H1 (cell line): Measurements from ENCODE around the gene NHLH1. TPM values are rescaled to one million over a fixed set of nuclear protein-coding genes. Genes with fewer than 3 reads are reported as not detected.

Experiments
- CTCF ChIA-PET: fragments of 300-600 bp; sonication (Branson Sonifier 250); formaldehyde crosslinking; loops from one replicate; lab custom pipeline; 2021; ENCODE audit not compliant: partially characterized antibody; lab: Charles Lee
- POLR2A ChIA-PET: fragments of 300-600 bp; sonication (Branson Sonifier 250); formaldehyde crosslinking; loops from one replicate; lab custom pipeline; 2021; ENCODE audit warnings: inconsistent platforms; ENCODE audit not compliant: partially characterized antibody; lab: Charles Lee
- DNase-seq, 2 experiments: peaks; one replicate each; pipeline versions ENCODE4 v3.0.0 to v3.0.0-alpha.2; 2010 to 2022; ENCODE audit warnings: low spot score in 2 of 2, low read depth in 1 of 2, mixed read lengths in 1 of 2
- FAIRE-seq: peaks from 2 replicates; lab custom pipeline; 2011; peaks lifted over from hg19 to GRCh38; lab: Jason Lieb, UNC
- H2AFZ ChIP-seq: 2 replicates; pipeline ENCODE4 v1.8.1; 2012; ENCODE audit warnings: low read length, inconsistent platforms
- H2AK5ac ChIP-seq: 2 replicates; pipeline ENCODE4 v1.6.1; 2013; ENCODE audit warnings: low read depth, low read length
- H2BK120ac ChIP-seq: replicated peaks from 2 replicates; pipeline ENCODE3; 2013; ENCODE audit warnings: low read depth, low read length, inconsistent platforms
- H2BK12ac ChIP-seq: 2 replicates; pipeline ENCODE4 v1.6.1; 2013; ENCODE audit warnings: low read depth, low read length
- H2BK15ac ChIP-seq: 2 replicates; pipeline ENCODE4 v1.6.1; 2013; ENCODE audit warnings: low read length
- H2BK20ac ChIP-seq: 2 replicates; pipeline ENCODE4 v1.6.1; 2013; ENCODE audit warnings: low read length
- H2BK5ac ChIP-seq: 2 replicates; pipeline ENCODE4 v1.6.1; 2013; ENCODE audit warnings: low read depth, low read length
- H3K14ac ChIP-seq: 2 replicates; pipeline ENCODE4 v1.6.1; 2013; ENCODE audit warnings: inconsistent platforms; ENCODE audit not compliant: insufficient read length
- H3K18ac ChIP-seq: 2 replicates; pipeline ENCODE4 v1.6.1; 2013; ENCODE audit warnings: low read length; ENCODE audit errors: extremely low read depth
- H3K23ac ChIP-seq: 2 replicates; pipeline ENCODE4 v1.6.1; 2013; ENCODE audit warnings: inconsistent platforms; ENCODE audit not compliant: insufficient read length
- H3K23me2 ChIP-seq: 2 replicates; pipeline ENCODE4 v1.6.1; 2013; ENCODE audit warnings: low read depth, low read length
- H3K27ac ChIP-seq: 2 replicates; pipeline ENCODE4 v1.6.1; 2011; ENCODE audit warnings: low read depth, low read length, inconsistent platforms
- H3K27me3 ChIP-seq, 4 experiments: replicated peaks in 1 of 4; 1 replicate in 1 of 4; 2 replicates in 3 of 4; pipeline versions ENCODE4 v1.6.1 to v1.8.1; 2011 to 2013; ENCODE audit warnings: low read length in 3 of 4, mild to moderate bottlenecking in 3 of 4, inconsistent platforms in 2 of 4, mixed read lengths in 2 of 4, moderate library complexity in 1 of 4; ENCODE audit not compliant: control insufficient read depth in 3 of 4, insufficient read depth in 3 of 4; ENCODE audit errors: extremely low read depth in 1 of 4
- H3K36me3 ChIP-seq, 4 experiments: 2 replicates each; pipeline versions ENCODE4 v1.6.1 to v1.8.1; 2011 to 2013; ENCODE audit warnings: mild to moderate bottlenecking in 4 of 4, low read length in 3 of 4, moderate library complexity in 2 of 4, control low read depth in 1 of 4, inconsistent platforms in 1 of 4; ENCODE audit not compliant: insufficient read depth in 4 of 4, control insufficient read depth in 2 of 4
- H3K4ac ChIP-seq: replicated peaks from 2 replicates; pipeline ENCODE3; 2013; ENCODE audit warnings: low read length, low read depth, mixed read lengths, inconsistent platforms; ENCODE audit not compliant: insufficient read length
- H3K4me1 ChIP-seq, 4 experiments: replicated peaks in 1 of 4; 1 replicate in 1 of 4; 2 replicates in 3 of 4; pipeline versions ENCODE4 v1.6.1 to v1.8.1; 2011 to 2013; ENCODE audit warnings: low read length in 3 of 4, inconsistent platforms in 2 of 4, mixed read lengths in 1 of 4; ENCODE audit not compliant: insufficient read depth in 4 of 4, control insufficient read depth in 3 of 4
- H3K4me2 ChIP-seq, 2 experiments: 2 replicates each; pipeline versions ENCODE4 v1.6.1 to v1.8.1; 2011 to 2013; ENCODE audit warnings: low read depth in 2 of 2, low read length in 2 of 2, control low read depth in 1 of 2, inconsistent platforms in 1 of 2, mild to moderate bottlenecking in 1 of 2; ENCODE audit not compliant: insufficient read depth in 1 of 2
- H3K4me3 ChIP-seq, 4 experiments: fragments of 200-600, 300-600 bp in 1 of 4; sonication (generic), shearing (Covaris generic), sonication (Bioruptor Twin) in 1 of 4; 2 replicates each; pipeline versions ENCODE4 v1.5.1 to v1.8.1; 2011 to 2016; ENCODE audit warnings: low read length in 4 of 4, low read depth in 3 of 4, control low read depth in 2 of 4, inconsistent platforms in 2 of 4, mild to moderate bottlenecking in 2 of 4, mixed read lengths in 1 of 4, moderate library complexity in 1 of 4; ENCODE audit not compliant: insufficient read depth in 2 of 4; ENCODE audit errors: extremely low read depth in 1 of 4
- H3K56ac ChIP-seq: replicated peaks from 2 replicates; pipeline ENCODE3; 2013; ENCODE audit warnings: low read depth, mild to moderate bottlenecking, mixed read lengths, low read length, inconsistent platforms; ENCODE audit not compliant: insufficient read length
- H3K79me1 ChIP-seq: 2 replicates; pipeline ENCODE4 v1.6.1; 2013; ENCODE audit warnings: low read depth, low read length, control low read depth
- H3K79me2 ChIP-seq, 2 experiments: 2 replicates each; pipeline versions ENCODE4 v1.6.1 to v1.8.1; 2012 to 2013; ENCODE audit warnings: low read length in 2 of 2, mild to moderate bottlenecking in 2 of 2, inconsistent platforms in 1 of 2; ENCODE audit not compliant: insufficient read depth in 2 of 2, control insufficient read depth in 1 of 2
- H3K9ac ChIP-seq, 4 experiments: replicated peaks in 1 of 4; 1 replicate in 1 of 4; 2 replicates in 3 of 4; pipeline versions ENCODE4 v1.6.1 to v1.8.1; 2011 to 2013; ENCODE audit warnings: low read depth in 3 of 4, low read length in 3 of 4, control low read depth in 2 of 4, mild to moderate bottlenecking in 2 of 4, moderate library complexity in 2 of 4, inconsistent platforms in 1 of 4; ENCODE audit errors: extremely low read depth in 1 of 4
- H3K9me3 ChIP-seq, 2 experiments: 2 replicates each; pipeline versions ENCODE4 v1.6.1 to v1.8.1; 2012 to 2013; ENCODE audit warnings: mild to moderate bottlenecking in 2 of 2, moderate library complexity in 2 of 2, control low read depth in 1 of 2, inconsistent platforms in 1 of 2, low read depth in 1 of 2, low read length in 1 of 2, mixed read lengths in 1 of 2; ENCODE audit not compliant: insufficient read depth in 2 of 2
- H4K20me1 ChIP-seq, 2 experiments: replicated peaks in 1 of 2; 2 replicates each; pipeline versions ENCODE3 to v1.8.1; 2011 to 2013; ENCODE audit warnings: inconsistent platforms in 2 of 2, low read length in 2 of 2, mild to moderate bottlenecking in 1 of 2; ENCODE audit not compliant: insufficient read depth in 2 of 2, control insufficient read depth in 1 of 2
- H4K5ac ChIP-seq: 2 replicates; pipeline ENCODE4 v1.6.1; 2013; ENCODE audit warnings: low read length, low read depth, mixed read lengths, inconsistent platforms; ENCODE audit not compliant: insufficient read length
- H4K8ac ChIP-seq: 2 replicates; pipeline ENCODE4 v1.8.0; 2013; ENCODE audit warnings: mild to moderate bottlenecking, moderate library complexity, low read length, inconsistent platforms; ENCODE audit not compliant: insufficient read depth; ENCODE audit errors: extremely low read depth
- H4K91ac ChIP-seq: replicated peaks from 2 replicates; pipeline ENCODE3; 2013; ENCODE audit warnings: low read length, mixed read lengths, inconsistent platforms; ENCODE audit not compliant: insufficient read length
- HDAC2 ChIP-seq, 2 experiments: fragments of 300-600 bp in 1 of 2; sonication (generic) in 1 of 2; IDR thresholded peaks; 2 replicates each; pipeline ENCODE4 v1.6.1; 2011 to 2012; ENCODE audit warnings: low read depth in 2 of 2, low read length in 2 of 2, mild to moderate bottlenecking in 2 of 2, moderate library complexity in 2 of 2, borderline replicate concordance in 1 of 2, inconsistent platforms in 1 of 2
- MAFK ChIP-seq: IDR thresholded peaks from 2 replicates; pipeline ENCODE4 v1.6.1; 2012; ENCODE audit warnings: low read depth, mild to moderate bottlenecking, improper control_type of control experiment, low read length
- RNF2 ChIP-seq: fragments of 200-900, 300-1000 bp; sonication (generic); IDR thresholded peaks from 2 replicates; pipeline ENCODE4 v1.7.1; 2016; ENCODE audit warnings: borderline replicate concordance, low read depth, mild to moderate bottlenecking, antibody characterized with exemption, low read length; ENCODE audit not compliant: poor library complexity, severe bottlenecking; ENCODE audit errors: missing control alignments
- SUZ12 ChIP-seq: fragments of 200-600 bp; sonication (generic); IDR thresholded peaks from 2 replicates; pipeline ENCODE4 v1.6.1; 2012; ENCODE audit warnings: mild to moderate bottlenecking, inconsistent platforms, low read length, moderate library complexity, mixed read lengths
- WGBS, 2 experiments: shearing (Covaris generic) in 1 of 2; methylation state at CpG; one replicate each; pipeline versions ENCODE4 v1.1.6 to v1.1.7; 2013 to 2015; ENCODE audit warnings: low lambda C conversion rate in 2 of 2, mixed read lengths in 2 of 2, inconsistent platforms in 1 of 2, low coverage in 1 of 2, missing lambda C conversion rate in 1 of 2; ENCODE audit not compliant: insufficient replicate concordance in 2 of 2, insufficient coverage in 1 of 2, insufficient read length in 1 of 2; ENCODE audit errors: extremely low coverage in 1 of 2, missing lambda C conversion rate in 1 of 2; 5-methylcytosine and 5-hydroxymethylcytosine counted together
- polyA plus RNA-seq, 7 experiments: library from polyadenylated mRNA; depleted of rRNA in 3 of 7; stranded (reverse) in 5 of 7; unstranded in 2 of 7; fragments of >200 nt in 5 of 7; fragments of 200-250 nt in 2 of 7; gene quantifications; 1 replicate in 5 of 7; 2 replicates in 1 of 7; 4 replicates in 1 of 7; pipeline versions ENCODE4 v1.2.1 to v1.2.3, GENCODE V29; 2011 to 2013; ENCODE audit warnings: missing spikeins in 2 of 7, mixed read lengths in 2 of 7
- total RNA-seq: library from RNA; stranded (reverse); fragmentation: NEBNext Ultra II Directional; extraction: Animal tissue kit (Norgen Biotek cat#: 25700); gene quantifications from 2 replicates; pipeline ENCODE4 v1.2.1, GENCODE V29; 2021

The NHLH1 gene
- total and polyA plus RNA-seq, 2 of the 8 experiments (the other 6 are each of a cell fraction or from before 2014, with no cell fraction given) = 0.39 to 0.91 TPM

DNA sequence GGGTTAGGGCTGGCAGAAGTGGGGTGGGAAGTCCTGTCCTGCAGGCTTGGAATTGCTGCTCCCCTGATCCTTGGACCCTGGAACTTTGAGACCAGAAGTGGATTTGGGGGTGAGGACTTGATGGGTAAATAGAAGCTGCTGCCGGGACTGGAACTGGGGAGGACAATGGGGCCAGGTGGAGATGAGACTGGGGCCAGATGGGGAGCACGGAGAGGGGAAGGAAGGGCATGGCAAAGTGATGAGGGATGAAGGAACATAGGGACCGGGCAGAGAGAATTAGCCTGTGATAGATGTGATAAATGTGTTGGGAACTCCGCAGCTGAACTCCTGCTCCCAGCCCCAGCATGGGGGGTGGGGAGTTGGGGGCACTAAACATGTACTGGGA lies 637 bp downstream of the NHLH1 start:
- Histone ChIP-seq H3K79me2 (no peaks in the 10 kb centered on the region), H3K4me2 (0 out of 4 replicates have a peak overlapping the region, but pooled peaks of 1 of the 2 experiments have one; percentile 7), H3K9ac (0 out of 7 replicates have a peak overlapping the region, but pooled peaks of 1 of the 4 experiments have one; percentile 2), H3K23ac (no peak overlapping the region), H4K91ac (peak overlapping the region; percentile 52), H3K36me3 (no peaks in the 10 kb centered on the region), H3K4me3 (no peak overlapping the region), H2BK20ac (no peak overlapping the region), H2BK15ac (no peak overlapping the region), H4K20me1 (no peaks in the 10 kb centered on the region), H3K4ac (no peak overlapping the region), H4K5ac (no peak overlapping the region), H4K8ac (no peak overlapping the region; the same call in 1 of the 2 replicates), H3K4me1 (peaks cover 0 to 8% (median 0%) of the 10 kb centered on the region in 4 experiments; a peak in 3 of 7 replicates), H2BK5ac (no peak overlapping the region), H3K9me3 (no peaks in the 10 kb centered on the region), H3K56ac (no peak overlapping the region), H3K23me2 (0 out of 2 replicates have a peak, but pooled peaks cover 1% of the 10 kb centered on the region), H2AK5ac (no peak overlapping the region), H2BK120ac (no peak overlapping the region), H3K27me3 (no peaks in the 10 kb centered on the region), H3K14ac (no peak overlapping the region), H2AFZ (no peak overlapping the region), H3K18ac (no peak overlapping the region), H3K79me1 (no peaks in the 10 kb centered on the region), H3K27ac (no peak overlapping the region), H2BK12ac (no peak overlapping the region)
- FAIRE-seq = no peak
- ChIA-PET POLR2A (interaction anchor here (0.7 to 9.5 kb wide), 4 partner anchors 11 to 48 kb away, joined by 3 to 95 read pairs (median 3); no protein-coding TSS in a partner anchor), CTCF (interaction anchor here (1.2 to 26.0 kb wide), 4 partner anchors 10 to 30 kb away, joined by 3 to 683 read pairs (median 84); no protein-coding TSS in a partner anchor)
- DNase-seq = no peak
- no peak for TF ChIP-seq HDAC2 (IDR thresholded peaks at IDR 0.05; ENCODE audit: borderline replicate concordance in 1 of 2, low read depth in 2 of 2, low read length in 2 of 2)
- no peak for TF ChIP-seq MAFK
- no peak for TF ChIP-seq SUZ12
- no peak for TF ChIP-seq RNF2
- 86% methylated on average over 4 of the region's 4 CpGs; no CpG with 5 or more reads in 1 of the 2 experiments for WGBS, 2 experiments
